Gastroesophageal sphincter (tissue), 3 donors: ENCODE measurements around the gene ASNS.
A peak's percentile ranks its signal among the peaks of the same experiment; 100 is the strongest.

Experiments used
- POLR2A ChIP-seq, 2 donors: fragments of 450-650 bp; IDR thresholded peaks; one replicate each; pipeline ENCODE4 v1.6.1; 2017; ENCODE audit warnings: antibody characterized with exemption in 2 of 2, mild to moderate bottlenecking in 2 of 2, moderate library complexity in 1 of 2
- TF ChIP-seq, protein P1 (sequence below), 4 experiments: fragments of 200-600 bp in 2 of 4; fragments of 450-650 bp in 2 of 4; sonication (generic) in 1 of 4; IDR thresholded peaks; one replicate each; pipeline ENCODE4 v1.5.1; 2017 to 2019; ENCODE audit warnings: antibody characterized with exemption in 4 of 4, mild to moderate bottlenecking in 2 of 4, moderate library complexity in 2 of 4

DNA sequence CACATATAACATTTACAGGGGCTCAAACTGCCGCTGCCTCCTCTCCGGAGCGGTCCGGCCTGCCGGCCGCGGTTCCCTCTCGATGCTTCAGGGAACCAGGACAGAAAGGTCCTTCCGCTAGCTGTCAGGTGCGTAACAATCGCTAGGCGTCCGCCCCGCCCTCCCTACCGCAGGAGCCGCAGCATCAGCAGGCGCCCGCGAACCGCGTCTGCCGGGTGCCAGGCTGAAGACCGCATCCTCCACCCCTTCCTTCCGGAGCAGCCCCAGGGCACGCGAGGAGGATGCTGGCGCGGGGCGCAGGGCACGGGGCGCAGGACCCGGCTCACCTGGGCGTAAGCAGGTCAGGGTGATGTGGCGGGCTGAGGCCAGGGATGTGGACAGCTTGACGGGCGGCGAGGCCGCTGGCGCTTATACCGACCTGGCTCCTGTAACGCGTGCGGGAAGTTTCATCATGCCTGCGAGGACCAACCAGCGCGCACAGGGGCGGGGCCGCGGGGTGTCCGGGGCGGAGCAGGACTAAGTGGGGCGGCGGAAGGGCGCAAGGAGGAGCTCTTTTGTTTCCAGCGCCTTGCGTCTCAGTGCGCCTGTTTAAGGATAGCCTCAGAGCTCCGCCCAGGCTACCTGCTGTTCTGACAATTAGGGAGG, at the start of gene ASNS:
- TF ChIP-seq, protein P1, sequence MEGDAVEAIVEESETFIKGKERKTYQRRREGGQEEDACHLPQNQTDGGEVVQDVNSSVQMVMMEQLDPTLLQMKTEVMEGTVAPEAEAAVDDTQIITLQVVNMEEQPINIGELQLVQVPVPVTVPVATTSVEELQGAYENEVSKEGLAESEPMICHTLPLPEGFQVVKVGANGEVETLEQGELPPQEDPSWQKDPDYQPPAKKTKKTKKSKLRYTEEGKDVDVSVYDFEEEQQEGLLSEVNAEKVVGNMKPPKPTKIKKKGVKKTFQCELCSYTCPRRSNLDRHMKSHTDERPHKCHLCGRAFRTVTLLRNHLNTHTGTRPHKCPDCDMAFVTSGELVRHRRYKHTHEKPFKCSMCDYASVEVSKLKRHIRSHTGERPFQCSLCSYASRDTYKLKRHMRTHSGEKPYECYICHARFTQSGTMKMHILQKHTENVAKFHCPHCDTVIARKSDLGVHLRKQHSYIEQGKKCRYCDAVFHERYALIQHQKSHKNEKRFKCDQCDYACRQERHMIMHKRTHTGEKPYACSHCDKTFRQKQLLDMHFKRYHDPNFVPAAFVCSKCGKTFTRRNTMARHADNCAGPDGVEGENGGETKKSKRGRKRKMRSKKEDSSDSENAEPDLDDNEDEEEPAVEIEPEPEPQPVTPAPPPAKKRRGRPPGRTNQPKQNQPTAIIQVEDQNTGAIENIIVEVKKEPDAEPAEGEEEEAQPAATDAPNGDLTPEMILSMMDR (IDR thresholded peaks at IDR 0.05) = no peak
- peak; percentile 41 to 51 for TF ChIP-seq POLR2A (IDR thresholded peaks at IDR 0.05)
